Activated naive CD8-positive, alpha-beta T cell treated with anti-CD3 and anti-CD28 coated beads, Interleukin-2, amount 50 U/mL, for 16 hours (primary cell): Measurements from ENCODE around the gene GRM4.

ENCODE experiments used
- DNase-seq: peaks from one replicate; pipeline ENCODE4 v3.0.0-alpha.2; 2020; ENCODE audit warnings: low read depth, low spot score

The GRM4 gene

DNA sequence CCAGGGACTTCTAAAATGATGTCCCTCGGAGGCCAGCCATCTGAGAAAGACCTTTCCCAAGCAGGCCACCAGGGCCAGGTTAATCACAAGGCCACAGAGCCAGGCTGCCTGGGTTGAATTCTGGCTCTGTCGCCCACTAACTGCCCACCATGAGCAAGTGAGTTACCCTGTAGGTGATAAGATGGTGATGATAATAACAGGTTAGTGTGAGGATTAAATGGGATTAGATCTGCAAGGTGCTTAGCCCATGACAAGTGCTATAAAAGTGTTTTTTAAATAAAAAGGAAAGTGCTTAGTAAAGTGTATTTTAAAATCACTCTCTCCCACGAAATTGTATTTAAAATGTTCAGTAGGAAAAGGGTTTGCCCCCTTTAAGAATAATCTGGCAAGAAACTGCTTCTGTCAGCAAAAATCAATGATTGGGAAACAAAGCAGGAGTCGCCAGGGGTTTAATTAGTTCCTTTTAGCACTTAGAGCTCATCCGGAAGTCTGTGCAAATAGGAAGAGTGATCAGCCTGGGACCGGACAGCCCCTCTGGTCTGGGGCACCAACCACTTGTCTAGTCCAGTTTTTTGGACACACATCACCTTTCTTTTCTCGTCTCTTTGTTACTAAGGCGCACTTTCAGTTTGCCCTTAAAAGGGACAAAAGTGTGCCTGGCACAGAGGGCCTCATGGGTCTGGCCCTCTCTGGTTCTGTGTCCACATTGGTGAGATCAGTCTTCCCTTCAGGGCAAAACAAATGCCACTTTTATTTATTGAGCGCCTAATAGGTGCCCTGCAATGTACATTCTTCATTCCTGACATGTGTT lies 150.4 kb downstream of the GRM4 start:
- no peak for DNase-seq

DNA sequence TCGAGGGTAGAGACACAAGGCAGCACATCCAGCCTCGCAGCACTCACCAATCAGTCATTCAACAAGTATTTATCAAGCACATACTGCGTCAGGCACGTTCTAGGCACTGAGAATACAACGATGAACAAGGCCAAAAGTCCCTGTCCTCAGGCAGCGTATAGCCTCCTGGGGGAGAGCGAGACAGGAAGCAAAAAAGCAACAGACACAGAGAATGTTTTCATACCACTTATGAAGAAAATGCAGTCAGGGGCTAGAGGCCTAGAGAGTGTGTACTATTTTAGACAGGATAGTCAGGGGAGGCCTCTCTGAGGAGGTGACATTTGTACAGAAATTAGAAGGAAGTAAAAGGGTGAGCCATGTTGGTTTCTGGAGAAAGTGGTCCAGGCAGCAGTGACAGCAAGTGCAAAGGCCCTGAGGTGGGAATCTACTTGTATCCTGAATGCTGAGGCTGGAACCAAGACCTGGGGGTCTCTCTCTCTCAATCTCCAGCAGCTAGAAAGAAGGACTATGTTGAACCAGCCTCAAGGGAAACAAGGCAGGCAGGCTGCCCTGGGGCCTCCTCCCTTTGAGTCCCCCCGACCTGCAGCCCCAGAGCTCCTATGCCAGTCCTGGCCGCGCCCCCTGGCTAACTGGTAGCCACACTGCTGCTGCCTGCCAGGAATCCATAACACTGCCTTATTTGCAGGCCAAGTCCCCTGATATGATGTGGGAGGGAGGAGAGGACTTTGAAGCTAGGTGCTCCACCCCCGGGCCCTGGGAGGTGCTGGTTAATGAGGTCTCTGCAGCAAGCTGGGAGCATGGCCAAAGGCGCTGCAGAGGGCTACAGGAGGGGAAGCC lies 151.2 kb downstream of the GRM4 start:
- DNase-seq = no peak

DNA sequence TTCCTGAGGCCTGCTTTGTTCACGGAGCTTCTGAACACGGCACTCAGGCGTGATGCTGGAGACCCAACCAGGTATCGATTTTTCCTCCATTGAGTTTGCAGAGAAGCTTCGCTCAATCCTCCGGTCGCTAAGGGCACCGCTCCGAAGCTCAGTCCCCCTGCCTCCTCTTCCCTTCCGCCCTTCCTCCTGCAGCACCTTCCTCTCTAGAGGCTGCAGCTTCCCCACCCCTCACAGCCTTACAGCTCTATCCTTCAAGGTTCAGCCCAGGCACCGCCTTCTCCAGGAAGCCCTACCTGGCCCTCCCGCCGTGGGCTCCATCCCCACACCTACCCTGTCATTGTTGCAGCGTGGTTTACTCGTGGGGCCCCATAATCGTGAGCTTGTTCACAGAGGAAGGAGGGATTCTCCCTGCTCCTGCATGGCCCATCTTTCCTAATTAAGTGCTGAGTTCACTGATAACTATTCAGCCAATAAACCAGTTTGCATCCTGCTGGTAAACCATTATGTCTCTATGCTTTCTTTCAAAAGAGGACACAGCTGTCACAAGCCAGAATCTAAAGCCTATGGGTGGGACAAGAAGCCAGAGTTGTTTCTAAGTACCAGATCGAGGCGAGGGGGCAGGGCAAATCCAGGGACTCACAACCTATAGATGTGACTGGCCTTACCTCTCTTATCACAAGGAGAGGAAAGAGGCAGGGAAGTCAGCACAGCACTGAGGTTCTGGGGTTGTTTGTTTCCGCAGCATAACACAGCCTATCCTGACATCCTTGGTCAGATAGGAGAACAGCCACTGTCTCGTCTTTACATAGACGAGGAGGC lies 152.0 kb downstream of the GRM4 start:
- no peak for DNase-seq

DNA sequence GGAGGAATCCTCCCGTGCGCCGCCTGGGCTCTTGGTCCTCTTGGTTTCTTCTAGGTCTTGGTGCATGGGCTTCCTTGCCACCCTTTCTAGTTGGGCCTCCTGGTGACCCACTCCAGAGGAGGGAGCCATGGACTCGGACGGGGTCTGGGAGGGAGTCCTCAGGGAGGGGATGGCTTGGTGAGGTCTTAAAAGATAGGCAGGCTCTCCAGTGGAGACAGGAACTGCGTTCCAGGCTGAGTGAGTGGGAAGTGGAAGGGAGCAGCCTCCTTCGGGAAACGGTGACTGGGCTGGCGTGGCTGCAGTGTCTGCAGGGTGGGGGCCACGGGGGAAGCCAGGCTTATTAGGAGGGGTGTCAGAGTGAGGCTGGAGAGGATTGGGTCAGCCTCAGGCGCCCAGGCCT lies 152.8 kb downstream of the GRM4 start:
- no peak for DNase-seq

DNA sequence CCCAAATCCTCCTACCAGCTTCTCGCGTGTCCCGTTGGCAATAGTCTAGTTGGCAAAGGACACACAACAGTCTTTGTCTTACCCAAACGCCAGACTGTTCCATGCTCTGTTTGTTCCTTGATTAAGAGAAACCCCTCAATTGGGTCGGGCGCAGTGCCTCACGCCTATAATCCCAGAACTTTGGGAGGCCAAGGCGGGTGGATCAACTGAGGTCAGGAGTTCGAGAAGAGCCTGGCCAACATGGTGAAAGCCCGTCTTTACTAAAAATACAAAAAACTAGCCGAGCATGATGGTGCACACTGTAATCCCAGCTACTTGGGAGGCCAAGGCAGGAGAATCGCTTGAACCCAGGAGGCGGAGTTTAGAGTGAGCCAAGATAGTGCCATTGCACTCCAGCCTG lies 153.7 kb downstream of the GRM4 start:
- no peak for DNase-seq

DNA sequence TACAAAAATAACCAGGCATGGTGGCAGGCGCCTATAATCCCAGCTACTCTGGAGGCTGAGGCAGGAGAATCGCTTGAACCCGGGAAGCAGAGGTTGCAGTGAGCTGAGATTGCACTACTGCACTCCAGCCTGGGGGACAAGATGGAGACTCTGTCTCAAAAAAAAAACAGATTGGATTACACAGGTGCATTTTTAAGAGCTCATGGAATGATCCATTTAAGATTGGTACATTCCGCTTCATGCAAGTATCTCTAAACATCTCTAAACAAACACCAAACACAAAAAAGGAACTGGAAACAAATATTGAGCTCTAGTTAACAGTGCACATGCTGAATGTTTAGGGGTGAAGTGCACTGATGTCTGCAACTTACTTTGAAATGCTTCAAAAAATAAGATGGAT lies 154.3 kb downstream of the GRM4 start:
- DNase-seq = no peak

DNA sequence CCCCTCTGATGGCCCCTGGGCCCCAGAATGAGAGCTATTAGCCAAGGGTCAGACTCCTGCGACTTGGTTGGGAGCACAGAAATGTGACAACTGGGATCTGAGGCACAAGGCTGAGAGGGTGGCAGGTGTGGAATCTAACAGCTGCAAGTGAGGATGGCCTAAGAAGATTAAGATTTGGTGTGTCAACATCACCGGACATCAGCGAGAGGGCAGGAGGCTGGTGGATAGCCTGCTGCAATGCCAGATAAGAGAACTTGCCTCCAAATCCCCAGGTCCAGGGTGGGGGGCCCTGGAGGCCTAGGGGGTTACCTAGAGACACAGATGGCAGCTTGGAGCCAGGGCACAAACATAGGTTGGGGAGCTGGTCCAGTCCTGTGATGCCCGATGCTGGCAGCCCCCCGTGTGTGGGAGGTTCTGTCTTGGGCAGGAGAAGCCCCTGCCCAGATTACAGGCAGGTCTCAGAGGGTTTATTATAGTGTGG lies 155.8 kb downstream of the GRM4 start:
- DNase-seq = no peak

DNA sequence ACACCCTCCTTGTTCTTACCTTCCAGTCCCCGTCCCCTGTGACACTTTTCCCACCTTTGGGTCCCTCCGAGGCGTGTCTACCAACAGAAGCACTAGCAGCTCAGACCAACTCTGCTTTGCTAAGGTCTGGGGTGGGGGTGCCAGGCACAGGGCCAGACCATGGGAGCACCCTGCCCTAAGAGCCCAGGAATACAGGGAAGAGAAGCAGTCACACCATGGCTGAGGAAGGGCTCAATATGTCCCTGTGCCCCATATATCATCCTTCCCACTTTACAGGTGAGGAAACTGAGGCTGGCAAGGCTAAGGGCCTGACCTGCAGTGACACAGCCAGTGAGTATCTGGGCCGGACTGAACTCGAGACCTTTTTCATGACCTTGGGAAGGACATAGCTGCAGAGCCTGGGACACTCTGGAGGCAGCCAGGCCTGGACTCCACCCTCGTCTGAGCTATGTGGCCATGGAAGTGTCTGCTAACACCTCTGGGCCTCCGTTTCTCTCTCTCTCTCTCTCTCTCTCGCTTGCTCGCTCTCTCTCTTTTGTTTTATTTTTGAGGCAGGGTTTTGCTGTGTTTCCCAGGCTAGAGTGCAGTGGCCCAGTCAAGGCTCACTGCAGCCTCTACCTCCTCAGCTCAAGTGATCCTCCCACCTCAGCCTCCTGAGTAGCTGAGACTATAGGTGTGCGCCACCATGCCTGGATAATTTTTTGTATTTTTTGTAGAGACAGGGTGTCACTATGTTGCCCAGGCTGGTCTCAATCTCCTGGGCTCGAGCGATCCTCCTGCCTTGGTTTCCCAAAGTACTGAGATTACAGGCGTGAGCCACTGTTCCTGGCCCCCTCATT lies 156.7 kb downstream of the GRM4 start:
- no peak for DNase-seq

DNA sequence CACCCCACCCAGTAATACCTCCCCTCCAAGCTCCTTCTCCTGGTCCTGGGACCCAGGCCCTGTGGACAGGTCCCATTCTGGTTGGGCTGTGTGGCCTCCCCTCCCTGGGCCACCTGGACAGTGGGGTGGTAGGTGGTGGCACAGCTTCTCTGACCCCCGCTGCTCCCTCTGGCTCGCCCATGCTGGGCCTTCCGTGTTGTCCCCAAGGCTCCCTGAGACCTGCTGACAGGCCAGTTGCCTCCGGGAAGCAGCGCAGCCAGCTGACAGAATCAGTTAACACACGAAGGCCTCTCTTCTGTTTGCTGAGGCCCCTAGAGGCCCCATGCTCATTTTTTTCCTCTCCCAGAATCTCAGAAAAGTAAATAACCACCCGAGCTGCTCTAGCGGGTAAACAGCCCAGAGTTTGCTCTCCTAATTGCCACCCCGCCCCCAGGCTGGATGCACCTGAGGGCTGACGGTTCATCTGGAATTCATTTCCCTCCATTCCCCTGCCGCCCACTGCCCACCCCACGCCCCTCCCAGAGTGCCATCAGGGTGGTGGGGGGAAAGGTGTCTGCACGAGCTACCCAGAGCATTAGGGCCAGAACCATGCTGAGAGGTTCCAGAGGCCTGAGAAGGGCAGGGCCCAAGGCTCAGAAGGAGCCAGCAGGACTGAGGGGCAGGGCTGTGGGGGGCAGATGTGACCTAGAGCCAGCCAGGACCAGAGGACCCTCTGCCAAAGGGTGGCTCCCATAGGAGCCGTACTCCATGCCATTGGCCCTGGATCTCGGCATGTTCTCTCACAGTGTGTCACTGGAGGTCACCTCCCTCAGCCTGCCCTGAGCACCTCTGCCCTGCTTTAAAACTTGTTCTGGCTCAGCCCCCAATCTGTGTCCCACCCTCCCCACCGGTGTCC lies 157.5 kb downstream of the GRM4 start:
- no peak for DNase-seq

DNA sequence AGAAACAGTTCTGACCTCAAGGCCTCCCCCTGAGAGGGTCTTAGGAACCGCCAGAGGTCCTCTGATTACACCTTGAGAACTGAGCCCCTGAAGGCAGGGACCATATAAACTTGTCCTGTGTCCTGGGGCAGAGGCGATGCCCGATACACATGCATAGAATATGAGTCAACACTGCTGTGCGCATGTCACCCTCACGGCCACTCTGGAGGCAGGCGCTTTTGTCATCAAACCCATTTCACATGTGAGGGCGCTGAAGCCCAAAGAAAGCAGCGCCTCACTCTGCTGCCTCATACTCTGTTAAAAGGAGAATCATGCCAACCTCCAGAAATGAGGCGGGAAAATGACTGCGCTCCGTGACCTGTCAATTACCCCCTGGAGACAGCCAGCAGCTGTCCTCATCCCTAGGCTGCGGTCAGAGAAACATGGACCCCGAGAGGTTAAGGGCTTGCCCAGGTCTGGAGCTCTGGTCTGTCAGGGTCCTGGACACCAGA lies 158.3 kb downstream of the GRM4 start:
- no peak for DNase-seq

DNA sequence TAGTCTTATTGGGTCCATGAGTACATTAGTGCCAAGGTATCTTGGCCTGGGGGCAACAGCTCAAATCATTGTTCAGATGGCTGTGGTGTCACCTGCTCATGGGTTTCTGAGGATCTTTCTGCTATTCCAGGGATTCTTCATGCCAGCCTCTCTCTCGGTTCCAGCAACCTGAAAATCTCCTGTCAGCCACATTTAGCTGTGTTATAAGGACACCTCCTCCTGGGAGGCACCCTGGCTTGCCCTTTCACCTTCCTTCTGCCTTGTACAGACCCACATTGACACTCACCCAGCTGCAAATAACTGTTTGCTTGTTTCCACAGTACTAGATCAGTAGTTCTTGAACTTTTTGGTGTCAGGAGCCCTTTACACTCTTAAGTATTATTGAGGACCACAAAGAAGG lies 159.9 kb downstream of the GRM4 start:
- DNase-seq = no peak

DNA sequence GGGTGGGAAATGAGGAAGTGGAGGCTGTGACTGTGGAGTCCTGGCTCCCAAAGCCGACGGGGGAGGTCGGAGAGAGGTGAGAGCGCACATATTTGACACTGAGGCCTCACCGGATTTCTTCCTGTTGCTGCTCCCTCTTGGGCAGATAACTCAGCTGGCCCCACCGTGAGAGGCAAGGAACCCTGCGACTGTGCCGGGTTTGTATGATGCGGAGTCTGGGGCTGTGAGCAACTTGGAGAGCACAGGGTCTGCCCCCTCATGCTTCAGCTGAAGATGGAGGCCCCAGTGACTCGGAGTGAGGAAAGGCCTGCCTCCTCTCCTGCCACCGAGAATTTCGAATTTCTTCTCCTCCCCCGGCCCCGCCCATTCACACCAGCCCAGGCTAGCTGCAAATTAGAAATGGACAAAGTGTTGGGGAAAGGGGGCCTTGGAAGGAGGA lies 160.6 kb downstream of the GRM4 start:
- DNase-seq = no peak

DNA sequence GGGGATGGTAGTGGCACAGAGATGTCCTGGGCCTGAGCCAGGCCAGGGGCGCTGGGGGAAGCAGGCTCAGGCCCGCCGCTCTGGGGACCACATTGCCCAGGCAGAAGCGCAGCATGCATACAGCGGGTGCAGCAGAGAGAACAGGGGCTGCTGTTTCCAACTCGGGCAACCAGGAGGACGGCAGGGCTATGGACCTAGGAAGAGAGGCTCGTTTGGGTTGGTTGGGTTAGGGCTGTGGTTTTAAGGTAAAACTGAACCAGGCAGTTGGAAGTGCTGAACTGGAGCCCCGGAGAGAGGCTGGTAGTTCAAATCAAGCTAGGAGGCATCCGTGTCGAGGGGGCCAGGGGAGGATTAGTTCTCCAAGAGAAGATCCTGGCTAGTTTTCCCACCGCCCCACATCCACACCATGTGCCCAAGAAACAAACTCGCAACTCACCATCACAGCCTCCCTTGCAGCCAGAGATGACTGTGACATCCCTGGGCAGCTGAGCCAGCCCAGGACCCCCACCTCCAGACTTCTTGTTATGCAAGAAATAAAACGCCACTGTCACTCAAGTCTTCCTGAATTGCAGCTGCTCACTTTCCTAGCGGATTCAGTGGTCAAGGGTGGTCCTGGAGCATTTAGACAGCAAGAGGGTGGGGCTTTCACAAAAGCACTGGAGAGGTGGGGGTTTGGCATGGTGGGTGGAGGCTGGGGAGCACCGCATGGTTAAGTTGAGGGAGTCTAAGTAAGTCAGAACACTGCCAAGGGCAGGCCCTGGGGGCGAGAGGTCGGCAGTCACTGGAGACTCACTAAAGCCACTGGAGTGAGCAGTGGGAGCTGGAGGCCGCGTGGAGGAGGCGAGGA lies 161.2 kb downstream of the GRM4 start:
- no peak for DNase-seq

DNA sequence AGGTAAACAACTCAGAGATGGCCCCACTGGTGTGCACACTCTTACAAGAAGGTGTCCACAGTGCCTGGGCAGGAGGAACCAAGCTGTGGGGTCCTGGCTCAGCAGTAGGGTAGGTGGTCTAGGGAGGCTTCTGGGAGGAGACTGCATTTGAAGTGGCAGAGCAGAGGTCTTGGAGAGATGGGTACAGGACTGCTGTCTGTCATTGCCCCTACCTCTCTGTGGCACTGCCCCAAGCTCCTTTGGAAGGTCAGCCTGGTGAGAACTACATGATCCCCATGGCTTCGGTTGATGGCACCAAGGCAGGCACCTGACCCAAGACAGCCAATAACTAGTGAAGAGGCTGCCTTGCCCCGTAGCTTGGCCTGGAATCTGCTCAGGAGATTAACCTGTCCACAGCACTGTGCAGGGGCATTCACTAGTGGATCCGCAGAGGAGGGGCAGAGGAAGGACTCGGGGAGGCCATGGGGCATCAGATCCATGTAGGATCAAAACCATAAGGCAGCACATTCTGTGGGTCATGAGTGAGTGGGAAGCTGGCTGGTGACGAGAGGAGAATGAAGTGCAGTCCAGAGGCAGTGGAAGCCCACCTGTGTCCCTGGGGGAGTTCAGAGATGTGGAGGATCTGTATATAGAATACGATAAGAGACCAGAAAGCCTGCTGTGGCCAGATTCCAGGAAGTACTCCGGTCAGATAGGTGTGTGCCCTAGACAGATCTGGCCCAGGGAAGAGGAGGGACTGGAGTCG lies 162.0 kb downstream of the GRM4 start:
- DNase-seq = no peak

DNA sequence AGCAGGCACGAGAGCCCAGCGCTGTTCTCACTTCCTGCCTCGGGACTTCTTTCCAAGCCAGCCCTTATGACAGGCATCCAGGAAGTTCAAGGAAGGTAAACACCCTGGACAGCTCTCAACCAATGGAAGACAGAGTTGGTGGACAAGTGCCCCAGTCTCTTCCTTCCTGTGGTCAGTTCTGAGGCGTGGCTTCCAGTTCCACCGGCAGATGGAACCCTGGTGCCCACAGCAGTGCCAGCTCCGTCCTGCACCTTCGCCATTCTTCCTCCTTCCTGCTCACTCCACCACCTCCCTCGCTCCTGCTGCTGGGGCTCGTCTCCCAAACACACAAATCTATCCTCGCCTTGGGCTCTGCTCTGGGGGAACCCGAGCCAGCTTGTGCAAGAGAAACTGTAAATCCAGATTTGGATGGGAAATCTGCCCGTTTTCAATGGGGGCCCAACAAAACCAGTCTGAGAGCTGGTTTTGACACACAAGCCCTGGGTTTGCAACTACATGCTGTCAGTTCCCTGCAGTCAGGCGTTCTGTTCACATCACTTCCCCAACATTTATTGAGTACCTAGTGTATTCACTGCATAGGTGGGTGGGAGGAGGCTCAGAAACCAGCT lies 162.7 kb downstream of the GRM4 start:
- DNase-seq = no peak

DNA sequence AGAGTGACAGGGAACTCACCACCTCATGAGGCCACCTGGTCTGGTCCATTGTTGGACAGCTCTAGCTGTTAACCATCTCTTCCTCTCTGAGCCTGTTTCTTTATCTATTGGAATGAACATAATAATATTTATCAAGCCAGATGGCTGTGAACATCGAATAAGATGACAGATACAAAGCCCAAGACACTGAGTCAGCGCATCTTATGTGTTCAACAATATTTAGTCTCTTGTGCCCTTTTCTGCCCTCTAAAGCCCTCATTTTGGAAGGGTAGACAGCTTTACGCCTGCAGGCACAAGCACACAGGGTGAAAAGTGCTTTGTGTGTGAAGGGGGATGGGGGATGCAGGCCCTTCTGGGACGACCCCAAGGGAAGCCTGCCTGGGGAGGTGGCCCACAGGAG lies 164.0 kb downstream of the GRM4 start:
- DNase-seq = no peak

DNA sequence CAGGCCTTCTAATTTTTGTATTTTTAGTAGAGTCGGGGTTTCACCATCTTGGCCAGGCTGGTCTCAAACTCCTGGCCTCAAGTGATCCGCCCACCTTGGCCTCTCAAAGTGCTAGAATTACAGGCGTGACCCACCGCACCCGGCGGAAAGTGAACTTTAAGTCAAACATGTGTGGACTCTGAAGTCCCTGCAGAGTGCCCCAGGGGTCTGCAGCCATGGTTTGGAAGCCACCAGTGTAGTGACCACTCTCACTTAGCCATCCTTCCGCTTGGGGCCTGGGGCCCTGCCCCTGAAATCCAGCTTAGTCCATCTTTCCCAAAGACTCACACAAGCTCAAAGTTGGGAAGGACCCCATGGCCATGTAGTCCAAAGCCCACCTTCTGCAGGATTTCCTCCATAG lies 164.5 kb downstream of the GRM4 start:
- DNase-seq = no peak
